ENCODE data around the gene TRPM3. TPM values are rescaled to one million over a fixed set of nuclear protein-coding genes. Genes with fewer than 3 reads are reported as not detected.

The TRPM3 gene
- total and polyA plus RNA-seq, 9 of the 15 experiments (the other 6 are each of a cell fraction or from before 2014, with no cell fraction given), result 0.04 TPM; not detected in 8

- Histone ChIP-seq H3K9me3 (replicated peaks; ENCODE audit: control insufficient read depth, insufficient read depth, low read depth, low read length) (no peaks in the 10 kb centered on the region), H3K79me2 (ENCODE audit: control insufficient read depth, insufficient read depth, low read length) (no peaks in the 10 kb centered on the region), H3K9me1 (ENCODE audit: control insufficient read depth, insufficient read depth, low read length) (no peaks in the 10 kb centered on the region), H3K9ac (ENCODE audit: insufficient read depth in 1 of 2, low read depth in 2 of 2, low read length in 2 of 2) (no peak overlapping the region), H3K27me3 (ENCODE audit: control insufficient read depth in 2 of 2, insufficient read depth in 2 of 2, low read length in 2 of 2) (peaks cover 0 to 12% of the 10 kb centered on the region in 2 experiments; a peak in 2 of 5 replicates), H3K27ac (ENCODE audit: extremely low read depth, low read depth, low read length) (no peak overlapping the region), H3K4me1 (replicated peaks in 1 of 2; ENCODE audit: control insufficient read depth in 2 of 2, insufficient read depth in 2 of 2, low read length in 2 of 2) (no peaks in the 10 kb centered on the region; a peak in 1 of 5 replicates), H3K36me3 (ENCODE audit: control insufficient read depth, insufficient read depth, low read length) (no peaks in the 10 kb centered on the region), H3K4me2 (ENCODE audit: insufficient read depth, low read length) (no peak overlapping the region), H4K20me1 (replicated peaks; ENCODE audit: control insufficient read depth, insufficient read depth, low read length) (no peaks in the 10 kb centered on the region), H3K4me3 (no peak overlapping the region), H2AFZ (ENCODE audit: low read depth, low read length) (no peak overlapping the region)
- ChIA-PET POLR2A (no interaction called here), CTCF (ENCODE audit: low intra/inter-chr PET ratio) (no interaction called here)
- no peak for ATAC-seq
- WGBS (ENCODE audit: insufficient coverage, low coverage, missing lambda C conversion rate), result 2% methylated on average over 4 of the region's 4 CpGs
- TF ChIP-seq KLF13 (tag; IDR thresholded peaks at IDR 0.05; ENCODE audit: borderline replicate concordance, low read depth), result no peak
- TF ChIP-seq IRF1 (CRISPR knock-in tag; IDR thresholded peaks at IDR 0.05; ENCODE audit: borderline replicate concordance), result no peak
- no peak for TF ChIP-seq ETS2 (tag; IDR thresholded peaks at IDR 0.05; ENCODE audit: borderline replicate concordance, poor library complexity, severe bottlenecking)
- TF ChIP-seq BDP1 (IDR thresholded peaks at IDR 0.05; ENCODE audit: insufficient read depth, insufficient read length), result no peak
- no peak for TF ChIP-seq ELF2 (CRISPR knock-in tag; IDR thresholded peaks at IDR 0.05)
- TF ChIP-seq ZBTB5 (IDR thresholded peaks at IDR 0.05), result no peak
- TF ChIP-seq RNF2 (IDR thresholded peaks at IDR 0.05), result no peak
- no peak for TF ChIP-seq SMAD4 (CRISPR knock-in tag; conservative IDR thresholded peaks at IDR 0.05)
- TF ChIP-seq ZNF354B (CRISPR knock-in tag; IDR thresholded peaks at IDR 0.05), result no peak
- no peak for TF ChIP-seq PATZ1 (CRISPR knock-in tag; IDR thresholded peaks at IDR 0.05; ENCODE audit: borderline replicate concordance)
- no peak for FAIRE-seq
- in situ Hi-C loops (cut with MboI), result loop anchor here (25.0 kb wide), 1 partner anchor 618 kb away; no protein-coding TSS in a partner anchor
- no peak for DNase-seq (ENCODE audit: extremely low read depth in 1 of 4, low spot score in 3 of 4)
- intact Hi-C loops (cut with micrococcal nuclease), result no loop called here
- no TSS peak for BruUV-seq (replicated peaks)
These were observed 540.7 kb downstream of the TRPM3 start for GRCh38 chr9:70580606-70581195.

Data from K562 (cell line).